ENCODE measurements around the gene CDC7. TPM values are rescaled to one million over a fixed set of nuclear protein-coding genes. Genes with fewer than 3 reads are reported as not detected.

The CDC7 gene
- polyA plus RNA-seq, 3 donors = 23.3 to 29.6 (median 26.7) TPM

DNA sequence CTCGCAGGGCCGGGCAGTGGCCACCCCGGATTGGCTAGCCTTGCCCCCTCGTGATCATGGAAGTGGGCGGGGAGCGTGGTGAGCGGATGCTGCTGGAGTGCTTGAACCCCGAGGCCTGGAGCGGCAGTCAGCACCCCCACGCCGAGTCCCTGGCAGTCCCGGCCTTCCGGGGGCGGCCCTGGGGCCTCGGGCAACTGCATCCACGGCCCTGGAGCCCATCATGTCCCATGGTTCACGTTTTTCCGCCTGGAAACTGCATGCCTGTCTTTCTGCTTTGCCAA lies 45.6 kb downstream of the CDC7 start:
- no peak for DNase-seq (ENCODE audit: low read depth in 3 of 3, low spot score in 2 of 3)

- no peak for DNase-seq (ENCODE audit: low read depth in 3 of 3, low spot score in 2 of 3)
Observed at GRCh38 chr1:91546876-91547275, 46.2 kb downstream of the CDC7 start.

DNA sequence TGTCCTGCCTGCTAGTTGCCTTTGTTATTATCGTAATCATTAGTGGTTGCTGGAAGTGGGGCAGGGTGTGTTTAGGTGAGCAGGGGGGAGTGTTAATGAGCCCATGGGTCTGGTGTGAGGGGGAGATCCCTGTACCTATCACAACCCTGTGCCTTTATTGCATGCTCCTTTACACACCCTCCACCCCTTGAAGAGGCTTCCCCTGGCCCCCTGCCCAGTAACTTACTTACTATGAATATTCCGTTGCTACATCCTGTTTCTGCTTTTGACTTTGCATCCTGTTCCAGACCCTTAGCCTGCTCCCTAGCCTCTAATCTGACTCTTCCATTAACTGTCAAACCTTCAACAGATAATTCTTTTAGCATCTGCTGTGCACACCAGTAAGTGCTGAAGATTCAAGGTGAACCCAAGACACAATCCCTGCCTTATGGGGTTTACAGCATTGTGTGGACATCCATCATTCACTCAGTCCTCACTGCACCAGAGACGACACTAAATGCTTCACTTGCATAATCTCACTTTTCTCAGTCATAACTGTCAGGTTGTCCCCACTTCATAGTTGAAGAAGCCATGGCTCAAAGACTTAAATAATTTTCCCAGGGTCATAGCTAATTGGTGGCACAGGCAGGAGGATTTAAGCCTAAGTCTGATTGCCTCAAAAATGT lies 47.9 kb downstream of the CDC7 start:
- DNase-seq (ENCODE audit: low read depth in 3 of 3, low spot score in 2 of 3) = no peak

- no peak for DNase-seq (ENCODE audit: low read depth in 3 of 3, low spot score in 2 of 3)
Observed at GRCh38 chr1:91549041-91549735, 48.5 kb downstream of the CDC7 start.

DNA sequence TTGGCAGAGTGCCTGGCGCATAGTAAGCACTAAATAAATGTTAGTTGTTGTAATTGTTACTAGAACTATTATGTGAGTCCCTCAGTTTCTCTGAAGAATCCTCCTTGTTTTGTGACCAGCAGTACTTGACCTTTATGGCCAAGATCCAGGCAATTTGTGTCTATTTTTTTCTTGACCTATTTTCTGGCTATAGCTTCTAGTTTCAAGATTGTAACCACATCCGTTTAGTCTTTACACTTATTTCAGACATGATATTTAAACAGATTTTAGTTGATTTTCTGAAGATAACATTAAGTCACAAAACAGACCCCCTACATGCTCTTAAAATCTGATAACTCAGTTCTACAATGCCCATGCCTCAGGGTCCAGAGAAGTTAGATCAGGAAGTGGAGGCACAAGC lies 50.3 kb downstream of the CDC7 start:
- no peak for DNase-seq (ENCODE audit: low read depth in 3 of 3, low spot score in 2 of 3)

- no peak for DNase-seq (ENCODE audit: low read depth in 3 of 3, low spot score in 2 of 3)
Observed at GRCh38 chr1:91552091-91552490, 51.4 kb downstream of the CDC7 start.

DNA sequence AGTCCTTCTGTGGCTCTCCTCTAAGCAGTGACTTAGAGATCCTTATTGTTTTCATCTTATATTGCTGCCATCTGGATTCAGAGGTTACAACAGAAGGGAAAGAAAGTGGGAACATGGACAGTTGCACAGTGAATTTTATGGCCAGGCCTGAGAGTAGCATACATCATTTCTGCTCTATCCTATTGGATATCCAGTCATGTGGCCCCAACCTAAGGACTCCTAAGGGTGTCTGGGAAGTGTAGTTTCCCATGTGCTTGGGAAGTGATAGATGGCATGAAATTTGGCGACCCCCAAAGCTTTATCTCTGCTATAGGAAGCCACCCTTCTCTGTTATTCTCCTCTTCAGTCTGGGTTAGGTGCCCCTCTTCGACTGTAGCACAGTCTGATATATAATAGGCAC lies 51.9 kb downstream of the CDC7 start:
- no peak for DNase-seq (ENCODE audit: low read depth in 3 of 3, low spot score in 2 of 3)

GRCh38 chr1:91553177-91553591 lies 52.5 kb downstream of the CDC7 start:
- DNase-seq (ENCODE audit: low read depth in 3 of 3, low spot score in 2 of 3) = no peak

- DNase-seq (ENCODE audit: low read depth in 3 of 3, low spot score in 2 of 3) = peak in 1 of 3 donors; percentile 31
Observed at GRCh38 chr1:91555074-91555730, 54.6 kb downstream of the CDC7 start.

DNA sequence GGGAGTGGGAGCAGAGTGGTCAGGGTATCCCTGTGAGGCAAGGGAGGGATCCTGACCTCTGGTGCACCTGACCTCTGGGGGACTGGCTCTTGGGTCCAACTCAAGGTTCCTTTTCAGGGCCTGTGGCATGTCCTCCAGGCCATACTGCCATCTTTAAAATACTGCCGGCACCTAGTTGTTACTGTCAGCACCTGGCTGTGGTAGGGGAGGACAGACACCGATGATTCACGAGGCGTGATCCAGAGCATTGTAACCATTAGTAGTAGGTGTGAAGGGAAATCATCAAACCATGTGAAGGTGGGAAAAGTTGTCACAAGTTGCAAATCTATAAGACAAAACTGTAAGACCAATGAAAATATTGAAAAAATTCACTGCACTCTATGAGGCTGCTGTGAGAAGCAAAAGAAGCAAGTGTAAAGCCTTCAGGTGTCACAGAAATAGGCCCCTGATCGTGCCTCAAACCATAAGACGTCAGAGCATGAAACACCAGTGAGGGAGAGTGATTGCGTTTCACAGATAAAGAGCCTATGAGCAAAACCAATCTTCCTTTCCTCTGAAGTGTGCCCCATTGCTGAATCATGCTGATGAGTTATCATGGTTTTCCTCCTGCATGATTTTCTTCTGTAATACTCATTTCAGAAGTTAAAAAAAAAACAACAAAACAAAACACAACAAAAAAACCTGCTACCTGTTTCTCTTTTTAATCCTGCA lies 55.3 kb downstream of the CDC7 start:
- no peak for DNase-seq (ENCODE audit: low read depth in 3 of 3, low spot score in 2 of 3)

DNA sequence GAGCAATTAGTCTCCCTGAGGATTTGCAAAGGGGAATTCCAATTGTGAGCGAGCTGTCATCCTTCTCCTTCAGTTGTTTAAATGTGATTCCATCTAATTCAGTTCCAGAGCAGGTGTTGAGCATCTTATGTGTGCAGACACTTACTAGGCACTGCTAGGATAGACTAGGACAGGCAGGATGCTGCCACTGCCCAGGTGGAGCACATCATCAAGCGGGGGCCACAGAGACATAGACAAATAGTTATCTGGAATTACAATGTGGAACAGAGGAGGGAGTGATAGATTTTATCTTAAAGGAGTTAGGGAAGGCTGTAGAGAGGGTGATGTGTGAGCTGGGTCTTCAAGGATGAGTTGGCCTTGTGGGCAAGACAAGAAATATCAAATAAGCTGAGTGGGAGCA lies 55.9 kb downstream of the CDC7 start:
- DNase-seq (ENCODE audit: low read depth in 3 of 3, low spot score in 2 of 3) = no peak

DNA sequence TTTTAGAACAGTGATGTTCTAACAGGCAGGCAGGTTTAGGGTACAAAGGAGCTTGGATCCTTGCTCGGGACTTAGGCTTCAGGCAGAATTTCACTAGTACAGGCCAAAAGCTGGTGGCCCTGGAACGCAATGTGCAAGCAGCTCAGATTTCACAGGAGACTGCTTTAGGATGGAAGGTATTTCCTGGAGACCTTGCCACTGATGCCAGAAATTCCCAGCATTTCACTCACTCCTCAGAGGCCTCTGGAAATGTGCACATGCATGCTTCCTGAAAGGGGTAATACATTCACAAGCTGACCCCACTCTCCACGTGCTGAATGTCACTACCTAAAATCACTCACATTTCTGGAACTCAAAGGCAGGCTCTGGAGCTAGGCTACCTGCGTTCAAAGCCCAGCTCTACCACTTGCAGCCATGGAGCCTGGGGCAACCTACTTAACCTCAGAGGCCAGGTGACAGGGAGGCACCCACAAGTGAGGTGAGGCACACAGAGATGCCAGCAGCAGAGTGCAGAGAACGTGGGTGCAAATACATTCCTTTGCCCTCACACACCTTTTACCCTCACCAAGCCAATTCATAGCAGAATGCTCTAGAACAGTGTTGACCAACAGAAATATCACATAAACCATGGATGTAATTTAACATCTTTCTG lies 56.5 kb downstream of the CDC7 start:
- DNase-seq (ENCODE audit: low read depth in 3 of 3, low spot score in 2 of 3) = no peak

- no peak for DNase-seq (ENCODE audit: low read depth in 3 of 3, low spot score in 2 of 3)
Observed at GRCh38 chr1:91557826-91558225, 57.2 kb downstream of the CDC7 start.

GRCh38 chr1:91559046-91559750 lies 58.5 kb downstream of the CDC7 start:
- DNase-seq (ENCODE audit: low read depth in 3 of 3, low spot score in 2 of 3) = no peak

DNA sequence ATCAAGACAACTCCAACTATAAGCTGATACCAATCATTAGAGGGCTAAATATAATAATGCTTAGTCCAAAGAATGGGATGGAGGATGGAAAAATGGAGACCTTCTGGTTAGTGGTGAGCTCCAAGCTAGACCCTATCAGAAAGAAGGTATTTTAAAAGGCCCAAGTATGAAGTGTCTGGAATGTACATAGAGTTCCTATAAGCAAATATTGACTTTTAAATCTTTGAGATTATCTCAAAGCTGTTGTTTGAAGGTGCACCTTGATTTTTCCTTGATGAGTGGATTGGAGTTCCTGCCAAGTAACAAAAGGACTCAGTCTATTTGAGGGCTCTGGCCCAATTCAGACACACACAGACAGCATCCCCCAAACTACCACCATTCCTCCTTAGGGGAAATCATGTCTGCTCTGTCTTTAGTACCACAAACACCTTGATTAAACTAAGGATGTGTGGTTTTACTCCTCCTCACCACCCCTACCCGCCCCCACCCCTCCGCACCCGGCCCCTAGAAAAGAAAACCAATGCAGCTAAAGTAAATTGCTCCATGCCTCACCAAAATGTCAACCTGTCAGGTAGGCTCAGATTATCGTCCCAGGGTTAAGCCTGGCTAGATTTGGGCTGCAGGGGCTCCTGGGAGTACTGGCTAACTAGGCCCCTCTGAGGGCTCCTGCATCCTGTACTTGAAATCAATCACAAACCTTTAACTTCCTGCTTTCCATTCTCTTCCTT lies 59.4 kb downstream of the CDC7 start:
- no peak for DNase-seq (ENCODE audit: low read depth in 3 of 3, low spot score in 2 of 3)

- no peak for DNase-seq (ENCODE audit: low read depth in 3 of 3, low spot score in 2 of 3)
Observed at GRCh38 chr1:91564888-91565701, 64.4 kb downstream of the CDC7 start.

- DNase-seq (ENCODE audit: low read depth in 3 of 3, low spot score in 2 of 3) = no peak
Observed at GRCh38 chr1:91567583-91567982, 66.9 kb downstream of the CDC7 start.

GRCh38 chr1:91568261-91568660 lies 67.6 kb downstream of the CDC7 start:
- no peak for DNase-seq (ENCODE audit: low read depth in 3 of 3, low spot score in 2 of 3)
